Spinal cord (tissue), 10 donors: ENCODE data around the gene KIN. TPM values are rescaled to one million over a fixed set of nuclear protein-coding genes. Genes with fewer than 3 reads are reported as not detected.
A peak's percentile ranks its signal among the peaks of the same experiment; 100 is the strongest.
"Not testable (repeated sequence)": the region's sequence is repeated elsewhere in the genome, so short reads cannot be mapped to it uniquely, and the experiment has no call there.

Source experiments
- DNase-seq, 6 donors: peaks; one replicate each; pipeline versions ENCODE4 v3.0.0 to v3.0.0-alpha.2; 2013 to 2015; ENCODE audit warnings: low spot score in 6 of 6, low read depth in 4 of 6
- H3K27ac ChIP-seq: one replicate; pipeline ENCODE4 v1.5.1; 2013; ENCODE audit warnings: low read depth, low read length, control low read depth
- H3K27me3 ChIP-seq: one replicate; pipeline ENCODE4 v1.6.1; 2013; ENCODE audit warnings: low read length; ENCODE audit not compliant: control insufficient read depth, insufficient read depth
- H3K36me3 ChIP-seq: one replicate; pipeline ENCODE4 v1.6.1; 2013; ENCODE audit warnings: low read length; ENCODE audit not compliant: control insufficient read depth, insufficient read depth
- H3K4me1 ChIP-seq: one replicate; pipeline ENCODE4 v1.6.1; 2013; ENCODE audit warnings: low read length; ENCODE audit not compliant: control insufficient read depth, insufficient read depth
- H3K4me3 ChIP-seq: one replicate; pipeline ENCODE4 v1.5.1; 2013; ENCODE audit warnings: low read depth, low read length, control low read depth
- H3K9me3 ChIP-seq: one replicate; pipeline ENCODE4 v1.6.1; 2013; ENCODE audit warnings: low read length; ENCODE audit not compliant: control insufficient read depth, insufficient read depth
- WGBS: methylation state at CpG from one replicate; pipeline ENCODE4 v1.1.5; 2013; ENCODE audit warnings: missing lambda C conversion rate; ENCODE audit not compliant: insufficient coverage; 5-methylcytosine and 5-hydroxymethylcytosine counted together
- polyA plus RNA-seq, 2 donors: library from polyadenylated mRNA; unstranded; fragments of 120-200 nt; gene quantifications; one replicate each; pipeline ENCODE4 v1.2.1, GENCODE V29; 2013; ENCODE audit not compliant: insufficient read length in 2 of 2
- total RNA-seq, 2 donors: library from RNA; depleted of rRNA in 1 of 2; stranded (reverse); fragments of 120-200 nt in 1 of 2; fragments of >200 nt in 1 of 2; gene quantifications; one replicate each; pipeline versions ENCODE4 v1.2.3 to v1.2.4, GENCODE V29; 2013 to 2014
- donor health status: healthy.

KIN gene
- total and polyA plus RNA-seq, 4 donors = 12.7 to 16.9 (median 15.8) TPM

GRCh38 chr10:7711075-7711474 is 76.7 kb downstream of the KIN start:
- H3K27ac ChIP-seq, H3K4me1 ChIP-seq, DNase-seq, H3K4me3 ChIP-seq, H3K36me3 ChIP-seq, H3K27me3 ChIP-seq, H3K9me3 ChIP-seq: not testable (repeated sequence)
- WGBS = no CpG with 5 or more reads among the region's 5 CpGs

GRCh38 chr10:7710446-7710845 is 77.3 kb downstream of the KIN start:
- WGBS = no CpG with 5 or more reads among the region's 1 CpG
- DNase-seq = no peak
- Histone ChIP-seq H3K4me1 (no peaks in the 10 kb centered on the region), H3K9me3 (no peaks in the 10 kb centered on the region), H3K27ac (no peak overlapping the region), H3K36me3 (no peaks in the 10 kb centered on the region), H3K27me3 (no peaks in the 10 kb centered on the region), H3K4me3 (no peak overlapping the region)

- H3K4me1 ChIP-seq = no peaks in the 10 kb centered on the region
- no peaks in the 10 kb centered on the region for H3K9me3 ChIP-seq
- WGBS = no CpG with 5 or more reads among the region's 4 CpGs
- no peaks in the 10 kb centered on the region for H3K36me3 ChIP-seq
- no peak overlapping the region for H3K4me3 ChIP-seq
- no peaks in the 10 kb centered on the region for H3K27me3 ChIP-seq
- DNase-seq = no peak
- H3K27ac ChIP-seq = no peak overlapping the region
Observed at GRCh38 chr10:7708832-7709231, 79.0 kb downstream of the KIN start.

- H3K4me1 ChIP-seq = no peaks in the 10 kb centered on the region
- H3K4me3 ChIP-seq = no peak overlapping the region
- H3K9me3 ChIP-seq = no peaks in the 10 kb centered on the region
- 85% methylated on average over 4 of the region's 5 CpGs for WGBS
- no peaks in the 10 kb centered on the region for H3K27me3 ChIP-seq
- no peaks in the 10 kb centered on the region for H3K36me3 ChIP-seq
- no peak for DNase-seq
- no peak overlapping the region for H3K27ac ChIP-seq
Observed at GRCh38 chr10:7707858-7708622, 79.8 kb downstream of the KIN start.

GRCh38 chr10:7707102-7707501 is 80.7 kb downstream of the KIN start:
- Histone ChIP-seq H3K27ac (no peak overlapping the region), H3K4me1 (no peaks in the 10 kb centered on the region), H3K9me3 (no peaks in the 10 kb centered on the region), H3K27me3 (no peaks in the 10 kb centered on the region), H3K36me3 (no peaks in the 10 kb centered on the region), H3K4me3 (no peak overlapping the region)
- DNase-seq = no peak
- no CpG with 5 or more reads among the region's 4 CpGs for WGBS

GRCh38 chr10:7706534-7707073 is 81.2 kb downstream of the KIN start:
- DNase-seq = no peak
- Histone ChIP-seq H3K4me3 (no peak overlapping the region), H3K27me3 (no peaks in the 10 kb centered on the region), H3K9me3 (no peaks in the 10 kb centered on the region), H3K36me3 (no peaks in the 10 kb centered on the region), H3K4me1 (no peaks in the 10 kb centered on the region), H3K27ac (no peak overlapping the region)
- WGBS = 80% methylated on average over 1 of the region's 4 CpGs

- no peak for DNase-seq
- H3K9me3 ChIP-seq = no peaks in the 10 kb centered on the region
- no peaks in the 10 kb centered on the region for H3K36me3 ChIP-seq
- 100% methylated on average over 1 of the region's 3 CpGs for WGBS
- no peak overlapping the region for H3K27ac ChIP-seq
- no peaks in the 10 kb centered on the region for H3K4me1 ChIP-seq
- no peak overlapping the region for H3K4me3 ChIP-seq
- no peaks in the 10 kb centered on the region for H3K27me3 ChIP-seq
Observed at GRCh38 chr10:7705341-7705740, 82.5 kb downstream of the KIN start.

- DNase-seq = peak in 1 of 6 donors; percentile 52
- Histone ChIP-seq H3K4me1 (no peaks in the 10 kb centered on the region), H3K27ac (no peak overlapping the region), H3K4me3 (no peak overlapping the region), H3K27me3 (no peaks in the 10 kb centered on the region), H3K9me3 (no peaks in the 10 kb centered on the region), H3K36me3 (no peaks in the 10 kb centered on the region)
- 100% methylated on average over 1 of the region's 8 CpGs for WGBS
Observed at GRCh38 chr10:7704071-7705016, 83.4 kb downstream of the KIN start.

GRCh38 chr10:7703140-7703539 is 84.7 kb downstream of the KIN start, which contains the start of gene ITIH2:
TSS of gene ITIH2 (plus strand) at chr10:7703316. CDS start at chr10:7703435, 119 bp downstream.
- WGBS = 86% methylated on average over 1 of the region's 4 CpGs
- H3K27ac ChIP-seq = peak within 1 kb of the TSS; percentile 30
- no peak within 1 kb of the TSS for H3K4me3 ChIP-seq
- H3K27me3 ChIP-seq = no peaks in the 10 kb centered on the region
- no peaks in the 10 kb centered on the region for H3K9me3 ChIP-seq
- peak in 1 of 6 donors; percentile 51 for DNase-seq
- H3K4me1 ChIP-seq = no peaks in the 10 kb centered on the region
- H3K36me3 ChIP-seq = no peaks in the 10 kb centered on the region
